SIG-M5 treated with dmso at 0.1 percent for 504 hours (cell line): ENCODE results near the gene STRN4.
A peak's percentile ranks its signal among the peaks of the same experiment; 100 is the strongest.

Source experiments
- DNase-seq: peaks from one replicate; lab custom pipeline; 2025; ENCODE audit not compliant: unreplicated experiment; lab: John Stamatoyannopoulos, UW

Gene STRN4

GRCh38 chr19:46678110-46678732 lies 68.0 kb downstream of the STRN4 start:
- no peak for DNase-seq

GRCh38 chr19:46674416-46675178 lies 71.7 kb downstream of the STRN4 start:
- DNase-seq = peak; percentile 9

- no peak for DNase-seq
Measured at GRCh38 chr19:46670813-46671212, 75.4 kb downstream of the STRN4 start.
